IPS-20b (cell line): ENCODE measurements around the gene TRIM65.

Experiments used
- H3K27ac ChIP-seq: one replicate; pipeline ENCODE4 v1.5.1; 2013; ENCODE audit warnings: low read length
- H3K27me3 ChIP-seq: 2 replicates; pipeline ENCODE4 v1.6.1; 2013; ENCODE audit warnings: mild to moderate bottlenecking, low read length, inconsistent platforms; ENCODE audit not compliant: insufficient read depth
- H3K36me3 ChIP-seq: 2 replicates; pipeline ENCODE4 v1.6.1; 2013; ENCODE audit warnings: low read depth, mild to moderate bottlenecking, inconsistent platforms, low read length, moderate library complexity; ENCODE audit not compliant: insufficient read depth
- H3K4me1 ChIP-seq: 2 replicates; pipeline ENCODE4 v1.6.1; 2013; ENCODE audit warnings: mild to moderate bottlenecking, control low read depth, inconsistent platforms, low read length, moderate library complexity; ENCODE audit not compliant: insufficient read depth
- H3K4me3 ChIP-seq: 2 replicates; pipeline ENCODE4 v1.5.1; 2013; ENCODE audit warnings: mild to moderate bottlenecking, low read length, inconsistent platforms
- H3K9ac ChIP-seq: 2 replicates; pipeline ENCODE4 v1.6.1; 2013; ENCODE audit warnings: low read depth, mild to moderate bottlenecking, inconsistent platforms, low read length, moderate library complexity
- H3K9me3 ChIP-seq: 2 replicates; pipeline ENCODE4 v1.6.1; 2013; ENCODE audit warnings: mild to moderate bottlenecking, low read depth, low read length, inconsistent platforms; ENCODE audit not compliant: insufficient read depth

The TRIM65 gene

DNA sequence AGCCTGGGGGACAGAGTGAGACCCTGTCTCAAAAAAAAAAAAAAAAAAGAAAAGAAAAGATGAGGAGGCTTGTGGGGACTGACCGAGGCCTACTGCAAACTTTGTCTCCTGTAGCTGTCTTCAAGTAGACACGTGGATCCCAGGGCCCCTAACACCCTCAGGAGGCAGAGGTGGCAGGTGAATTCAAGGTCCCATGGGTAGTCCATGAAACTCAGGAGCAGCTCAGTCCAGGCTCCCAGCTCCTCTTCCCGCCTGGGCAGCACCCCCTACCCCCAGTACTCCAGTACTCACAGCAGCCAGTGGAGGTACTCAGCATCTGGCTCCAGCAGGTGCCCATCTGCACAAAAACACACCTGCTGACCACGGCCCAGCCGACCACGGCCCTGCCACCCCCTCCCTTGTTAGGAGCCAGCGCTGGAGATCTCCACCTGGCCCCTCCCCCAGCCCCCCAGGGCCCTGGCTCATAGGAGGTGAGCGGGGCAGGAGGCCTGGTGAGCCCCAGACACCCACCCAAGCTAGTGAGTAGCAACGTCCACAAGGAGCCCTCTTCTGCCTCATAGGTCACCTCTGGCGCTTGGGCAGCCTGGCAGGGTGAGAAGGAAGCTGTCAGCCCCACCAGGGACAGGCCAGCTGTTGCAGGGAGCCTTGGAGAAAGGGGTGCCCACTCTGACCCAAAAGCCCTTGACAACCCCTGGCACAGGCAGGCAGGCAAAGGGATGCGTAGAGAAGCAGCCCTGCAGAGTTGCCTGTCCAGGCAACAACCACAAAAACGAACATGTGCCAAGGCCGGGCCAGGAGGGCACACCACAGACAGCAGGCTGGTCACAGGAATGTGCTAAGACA is 4.2 kb upstream of the TRIM65 start:
- Histone ChIP-seq H3K4me1 (no peaks in the 10 kb centered on the region; the same call in 1 of the 2 replicates), H3K9ac (no peak overlapping the region), H3K27me3 (no peaks in the 10 kb centered on the region), H3K36me3 (peaks cover 51% of the 10 kb centered on the region), H3K27ac (no peak overlapping the region), H3K4me3 (no peak overlapping the region), H3K9me3 (no peaks in the 10 kb centered on the region)

DNA sequence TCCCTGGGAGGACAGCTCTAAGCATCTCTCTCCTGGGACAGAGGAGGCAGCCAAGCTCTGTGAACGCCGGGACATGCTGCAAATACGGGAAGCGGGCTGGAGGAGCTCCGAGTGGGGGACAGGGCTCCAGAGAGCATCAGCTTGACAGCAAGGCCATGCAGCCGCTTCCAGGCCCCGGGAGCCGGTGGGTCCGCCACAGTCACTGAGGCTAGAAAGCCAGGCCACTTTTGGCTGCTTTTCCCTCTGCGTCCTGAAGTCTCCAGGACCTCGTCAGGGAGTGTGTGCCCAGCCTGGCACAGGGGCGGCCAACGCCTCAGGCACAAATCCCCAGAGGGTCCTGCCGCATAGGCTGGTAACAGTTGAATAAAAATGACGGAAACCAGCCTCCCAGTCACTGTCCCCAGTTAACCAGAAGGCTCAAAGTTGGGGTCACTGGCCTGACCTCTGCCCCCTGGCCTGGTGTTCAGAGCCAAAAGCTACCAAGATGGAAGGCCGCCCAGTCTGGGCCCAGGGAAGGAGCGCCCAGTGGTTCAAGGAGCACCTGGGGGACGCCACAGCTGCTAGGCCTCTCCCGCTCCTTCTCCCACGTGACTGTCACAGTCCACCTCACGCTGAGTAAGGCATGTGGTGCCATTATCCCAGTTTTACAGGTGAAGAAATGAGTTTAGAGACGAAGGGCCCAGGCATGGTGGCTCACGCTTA is 3.2 kb upstream of the TRIM65 start:
- H3K36me3 ChIP-seq, result peaks cover 51% of the 10 kb centered on the region
- H3K4me1 ChIP-seq, result no peaks in the 10 kb centered on the region; the same call in 1 of the 2 replicates
- H3K27ac ChIP-seq, result no peak overlapping the region
- no peak overlapping the region for H3K9ac ChIP-seq
- H3K9me3 ChIP-seq, result no peaks in the 10 kb centered on the region
- H3K4me3 ChIP-seq, result no peak overlapping the region
- no peaks in the 10 kb centered on the region for H3K27me3 ChIP-seq

DNA sequence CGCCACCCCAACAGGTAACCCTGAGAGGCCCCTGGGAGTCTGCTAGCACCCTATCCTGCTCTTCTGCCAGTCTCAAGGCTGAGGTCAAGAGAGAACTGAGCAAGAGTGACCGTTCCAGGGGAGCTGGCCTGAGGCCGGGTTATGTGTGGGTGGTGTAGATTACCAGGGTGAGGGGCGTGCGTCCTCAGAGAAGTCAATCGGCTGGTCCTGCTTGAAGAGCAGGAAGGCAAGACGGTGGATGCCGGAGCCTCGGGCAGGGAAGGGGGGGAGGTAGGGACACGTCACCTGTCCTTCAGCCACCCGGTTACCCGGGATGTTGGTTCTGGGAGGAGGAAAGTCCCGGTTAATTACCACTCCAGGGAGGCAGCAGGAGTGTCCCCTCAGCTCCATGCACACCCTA is 2.6 kb upstream of the TRIM65 start:
- H3K9ac ChIP-seq, result no peak overlapping the region
- H3K27ac ChIP-seq, result no peak overlapping the region
- no peaks in the 10 kb centered on the region; the same call in 1 of the 2 replicates for H3K4me1 ChIP-seq
- no peak overlapping the region for H3K4me3 ChIP-seq
- no peaks in the 10 kb centered on the region for H3K27me3 ChIP-seq
- peaks cover 51% of the 10 kb centered on the region for H3K36me3 ChIP-seq
- H3K9me3 ChIP-seq, result no peaks in the 10 kb centered on the region

DNA sequence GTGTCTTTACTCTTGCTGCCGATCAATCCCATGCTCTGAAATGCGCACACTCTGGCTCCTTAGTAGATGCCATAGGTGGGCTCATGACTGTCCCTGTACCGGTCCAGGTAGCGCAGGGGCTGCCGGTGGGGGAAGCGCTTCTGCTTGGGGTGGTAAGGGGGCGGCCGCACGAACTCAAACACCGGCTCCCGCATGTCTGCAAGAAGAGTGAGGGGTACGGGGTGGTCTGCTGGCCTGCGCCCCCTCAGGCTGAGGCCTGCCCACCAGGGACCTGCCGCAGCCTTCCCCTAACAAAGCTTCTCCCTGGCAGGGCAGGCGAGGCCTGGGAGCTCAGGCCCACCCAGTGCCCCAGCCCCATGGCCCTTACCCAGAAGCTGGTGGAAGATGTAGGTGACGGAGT is 2.0 kb upstream of the TRIM65 start:
- Histone ChIP-seq H3K4me3 (no peak overlapping the region), H3K27me3 (no peaks in the 10 kb centered on the region), H3K36me3 (peaks cover 51% of the 10 kb centered on the region), H3K27ac (no peak overlapping the region), H3K9me3 (no peaks in the 10 kb centered on the region), H3K4me1 (peaks cover 4% of the 10 kb centered on the region; the same call in 1 of the 2 replicates), H3K9ac (no peak overlapping the region)

DNA sequence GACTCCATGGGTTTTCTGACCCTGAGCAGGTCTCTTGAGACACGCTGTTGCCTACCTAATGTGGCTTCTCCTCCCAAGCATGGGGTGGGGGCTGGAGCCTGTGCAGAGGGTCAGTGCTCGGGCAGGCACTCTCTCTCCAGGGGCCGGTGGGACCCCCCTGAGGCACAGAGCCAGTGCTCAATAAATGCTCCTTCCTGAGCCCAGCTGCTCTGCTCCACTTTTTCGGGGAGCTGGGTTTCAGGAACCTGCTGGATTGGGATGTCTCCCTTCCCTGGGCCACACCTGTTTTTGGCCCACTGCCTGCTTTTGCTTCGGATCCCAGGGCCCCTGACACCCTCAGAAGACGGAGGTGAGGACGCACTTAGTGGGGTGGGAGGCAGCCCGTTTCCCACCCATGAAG is 1.3 kb upstream of the TRIM65 start:
- Histone ChIP-seq H3K9ac (no peak overlapping the region), H3K27ac (no peak overlapping the region), H3K4me1 (peaks cover 4% of the 10 kb centered on the region; the same call in 1 of the 2 replicates), H3K36me3 (peaks cover 51% of the 10 kb centered on the region), H3K9me3 (no peaks in the 10 kb centered on the region), H3K4me3 (no peak overlapping the region), H3K27me3 (no peaks in the 10 kb centered on the region)

DNA sequence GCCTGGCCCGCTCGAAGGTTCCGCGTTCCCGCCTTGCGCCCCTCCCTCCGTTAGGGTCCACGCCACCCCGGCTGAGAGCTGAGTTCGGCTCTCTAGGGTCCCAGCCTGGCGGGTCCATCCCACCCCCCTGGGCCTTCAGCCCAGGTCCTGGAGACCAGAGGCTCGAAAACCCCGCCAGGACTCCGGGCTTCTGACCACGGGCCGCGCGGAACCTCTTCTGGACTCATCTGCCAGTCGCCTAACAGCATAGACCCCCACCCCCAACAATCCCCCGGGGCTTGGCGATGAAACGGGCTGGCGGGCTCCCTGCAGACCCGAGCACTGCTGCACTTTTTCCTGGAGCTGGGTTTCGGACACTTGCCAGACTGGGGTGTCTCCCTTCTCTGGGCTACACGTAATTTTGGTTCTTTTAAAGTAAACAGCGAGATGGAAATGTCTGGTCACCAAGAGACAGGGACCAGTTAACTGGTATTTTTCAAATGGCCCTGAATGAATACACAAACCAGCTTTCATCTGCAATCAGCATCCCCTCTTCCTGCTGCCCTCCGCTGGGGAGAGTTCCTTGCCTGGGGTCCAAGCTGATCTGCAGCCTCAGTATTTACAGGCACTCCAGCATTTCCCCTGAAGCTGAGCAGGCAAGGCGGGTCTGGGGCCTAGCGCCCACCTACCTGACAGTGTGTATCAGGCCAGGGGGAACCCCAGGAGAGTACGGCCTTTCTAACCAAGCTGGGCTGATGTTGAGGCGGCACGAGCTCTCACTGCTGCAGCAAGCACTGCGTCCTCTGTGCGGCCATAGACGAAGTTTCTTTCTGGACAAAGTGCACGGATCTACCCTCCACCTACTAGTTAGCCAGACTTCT is 639 bp upstream of the TRIM65 start:
- Histone ChIP-seq H3K36me3 (peaks cover 45% of the 10 kb centered on the region), H3K9me3 (no peaks in the 10 kb centered on the region), H3K4me3 (peak overlapping the region; percentile 67; the same call in 1 of the 2 replicates), H3K27ac (no peak overlapping the region), H3K4me1 (peaks cover 4% of the 10 kb centered on the region; the same call in 1 of the 2 replicates), H3K27me3 (no peaks in the 10 kb centered on the region), H3K9ac (peak overlapping the region; percentile 52; the same call in 1 of the 2 replicates)

DNA sequence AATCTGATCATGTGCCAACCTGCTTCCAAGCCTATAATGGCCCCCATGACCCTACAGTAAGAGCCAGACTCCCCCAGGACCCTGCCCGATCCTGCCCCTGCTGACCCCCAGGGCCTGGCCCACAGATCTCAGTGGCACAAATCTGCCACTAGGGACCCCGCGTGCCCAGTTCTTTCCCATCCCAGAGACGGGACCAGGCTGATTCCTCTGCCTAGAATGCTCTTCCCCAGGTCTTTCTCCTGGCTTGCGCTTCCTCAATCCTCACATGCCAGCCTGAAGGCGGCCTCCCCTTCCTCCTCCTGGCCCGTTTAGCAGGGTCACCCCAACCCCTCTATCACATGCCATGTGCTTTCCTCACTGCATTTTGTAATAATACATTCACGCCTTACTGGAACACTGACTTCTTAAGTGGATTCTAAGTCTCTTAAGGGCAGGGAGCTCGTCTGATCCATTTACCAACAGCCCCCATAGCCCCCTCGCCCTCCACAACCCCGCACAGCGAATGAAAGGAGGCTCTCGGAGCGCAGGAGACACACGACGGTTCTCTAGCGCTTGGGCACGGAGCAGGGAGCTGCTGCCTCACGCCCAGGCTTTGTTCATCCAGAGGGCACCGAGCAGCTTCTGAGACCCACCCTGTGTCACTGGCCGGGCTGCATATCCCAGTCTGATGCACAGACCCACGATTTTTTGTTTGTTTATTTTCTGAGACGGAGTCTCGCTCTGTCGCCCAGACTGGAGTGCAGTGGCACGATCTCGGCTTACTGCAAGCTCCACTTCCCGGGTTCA is 1.2 kb downstream of the TRIM65 start:
- H3K36me3 ChIP-seq, result peaks cover 41% of the 10 kb centered on the region

DNA sequence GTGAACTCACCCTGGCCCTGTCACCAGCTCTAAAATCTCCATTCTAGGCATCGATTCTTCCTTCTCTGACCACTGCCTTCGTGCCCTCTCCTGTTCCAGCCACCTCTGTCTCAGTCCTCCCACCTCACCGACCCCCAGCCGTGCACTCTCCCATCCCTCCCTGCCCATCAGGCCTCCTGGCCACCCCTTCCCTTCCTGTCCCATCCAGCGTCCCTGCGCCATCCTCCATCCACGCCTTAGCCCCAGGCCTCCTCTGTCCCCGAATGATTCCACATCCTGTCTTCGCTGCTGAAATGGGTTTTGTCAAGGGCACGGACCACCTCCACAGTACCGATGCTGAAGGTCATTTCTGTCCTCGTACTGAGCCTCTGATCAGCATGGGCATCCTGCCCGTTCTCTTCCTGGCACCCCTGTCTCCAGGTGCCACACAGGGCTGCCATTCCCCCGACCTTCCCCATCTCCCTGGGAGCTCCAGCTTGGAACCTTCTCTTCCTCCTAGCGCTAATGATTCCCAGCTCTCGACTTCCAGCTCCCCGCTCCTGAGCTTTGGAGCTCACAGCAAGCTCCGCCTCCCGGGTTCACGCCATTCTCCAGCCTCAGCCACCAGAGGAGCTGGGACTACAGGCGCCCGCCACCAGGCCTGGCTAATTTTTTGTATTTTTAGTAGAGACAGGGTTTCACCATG is 2.6 kb downstream of the TRIM65 start:
- no peak overlapping the region for H3K9ac ChIP-seq
- no peak overlapping the region for H3K27ac ChIP-seq
- peaks cover 4% of the 10 kb centered on the region; the same call in 1 of the 2 replicates for H3K4me1 ChIP-seq
- H3K9me3 ChIP-seq, result no peaks in the 10 kb centered on the region
- no peaks in the 10 kb centered on the region for H3K27me3 ChIP-seq
- peaks cover 36% of the 10 kb centered on the region for H3K36me3 ChIP-seq
- H3K4me3 ChIP-seq, result no peak overlapping the region

More for the DNA sequence above, 1.2 kb downstream of the TRIM65 start:
- peak overlapping the region; percentile 67 for H3K4me3 ChIP-seq
- H3K9me3 ChIP-seq, result no peaks in the 10 kb centered on the region
- no peak overlapping the region for H3K27ac ChIP-seq
- no peaks in the 10 kb centered on the region for H3K27me3 ChIP-seq
- peak overlapping the region; percentile 74; the same call in 1 of the 2 replicates for H3K9ac ChIP-seq
- H3K4me1 ChIP-seq, result peaks cover 4% of the 10 kb centered on the region; the same call in 1 of the 2 replicates

DNA sequence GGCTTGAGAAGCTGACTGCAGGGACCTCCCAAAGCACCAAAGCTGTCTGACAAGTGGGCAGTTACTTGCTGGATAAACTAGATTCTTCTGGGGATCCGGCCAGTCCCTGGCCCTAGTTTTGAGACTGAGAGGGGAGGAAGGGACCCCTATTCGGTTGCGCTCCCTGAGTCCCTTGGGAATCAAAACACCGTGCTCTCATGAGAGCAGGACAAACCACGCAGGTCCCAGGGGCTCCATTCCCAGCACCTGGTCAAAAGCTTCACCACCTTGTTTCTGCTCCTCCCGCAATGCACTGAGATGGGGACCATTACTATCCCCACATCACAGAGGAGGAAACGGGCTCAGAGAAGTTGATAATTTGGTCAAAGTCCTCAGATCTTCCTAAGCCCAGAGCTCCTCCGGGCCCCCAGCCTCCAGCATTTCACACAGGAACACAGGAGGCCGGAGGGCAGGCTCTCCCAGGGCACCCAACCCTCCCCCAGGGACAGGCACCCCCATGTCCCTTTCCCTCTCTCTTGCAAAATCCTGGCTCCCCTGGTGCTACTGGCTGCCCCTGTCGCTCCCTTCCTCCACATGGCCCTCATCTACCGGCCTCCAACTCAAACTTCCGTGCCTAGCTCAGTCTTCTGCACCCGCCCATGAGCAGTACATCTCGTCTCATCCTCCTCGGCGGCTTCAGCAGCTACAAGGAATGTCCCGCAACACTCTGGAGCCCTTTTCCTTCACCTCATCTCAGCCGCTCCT is 3.3 kb downstream of the TRIM65 start:
- peaks cover 4% of the 10 kb centered on the region; the same call in 1 of the 2 replicates for H3K4me1 ChIP-seq
- H3K4me3 ChIP-seq, result no peak overlapping the region
- no peaks in the 10 kb centered on the region for H3K27me3 ChIP-seq
- H3K27ac ChIP-seq, result no peak overlapping the region
- no peaks in the 10 kb centered on the region for H3K9me3 ChIP-seq
- H3K9ac ChIP-seq, result no peak overlapping the region
- H3K36me3 ChIP-seq, result peaks cover 30% of the 10 kb centered on the region
